Measurements from ENCODE around the gene FLNB. TPM values are rescaled to one million over a fixed set of nuclear protein-coding genes. Genes with fewer than 3 reads are reported as not detected.

FLNB gene
- total RNA-seq = 10 to 100 TPM; 14.6 TPM

- H3K27me3 Mint-ChIP-seq = peaks cover 2% of the 10 kb centered on the region
- H3K27ac Mint-ChIP-seq = peak within 1 kb of the TSS; percentile 72
- H3K9me3 Mint-ChIP-seq = no peaks in the 10 kb centered on the region
- POLR2A ChIA-PET = interaction anchor here (0.6 kb wide), 1 partner anchor 271 kb away, joined by 3 read pairs; no protein-coding TSS in a partner anchor
- ATAC-seq (ENCODE audit: low read depth) (peak; percentile 83), DNase-seq (peak; percentile 85)
- H3K4me3 Mint-ChIP-seq = peak within 1 kb of the TSS; percentile 89
- H3K36me3 Mint-ChIP-seq = no peaks in the 10 kb centered on the region
- H3K4me1 Mint-ChIP-seq = peaks cover 20% of the 10 kb centered on the region
These were observed at the start of gene FLNB for GRCh38 chr3:58008141-58009025. FLNB (plus strand) TSS chr3:58008422; CDS start chr3:58008565, 143 bp downstream.

- peaks cover 3% of the 10 kb centered on the region for H3K4me1 Mint-ChIP-seq
- DNase-seq (no peak), ATAC-seq (ENCODE audit: low read depth) (no peak)
- POLR2A ChIA-PET = no interaction called here
- H3K36me3 Mint-ChIP-seq = no peaks in the 10 kb centered on the region
- H3K27me3 Mint-ChIP-seq = no peaks in the 10 kb centered on the region
- no peak overlapping the region for H3K4me3 Mint-ChIP-seq
- no peak overlapping the region for H3K27ac Mint-ChIP-seq
- H3K9me3 Mint-ChIP-seq = no peaks in the 10 kb centered on the region
These were observed 49.4 kb upstream of the FLNB start for GRCh38 chr3:57958642-57959422.

- POLR2A ChIA-PET = no interaction called here
- Mint-ChIP-seq H3K4me1 (peaks cover 3% of the 10 kb centered on the region), H3K27ac (no peak overlapping the region), H3K36me3 (no peaks in the 10 kb centered on the region), H3K9me3 (no peaks in the 10 kb centered on the region), H3K4me3 (no peak overlapping the region), H3K27me3 (no peaks in the 10 kb centered on the region)
- ATAC-seq (ENCODE audit: low read depth) (no peak), DNase-seq (no peak)
These were observed 48.6 kb upstream of the FLNB start for GRCh38 chr3:57959423-57960173.

GRCh38 chr3:57960174-57960505 is 48.1 kb upstream of the FLNB start:
- peaks cover 3% of the 10 kb centered on the region for H3K4me1 Mint-ChIP-seq
- H3K27me3 Mint-ChIP-seq = no peaks in the 10 kb centered on the region
- DNase-seq = no peak
- POLR2A ChIA-PET = no interaction called here
- H3K36me3 Mint-ChIP-seq = no peaks in the 10 kb centered on the region
- no peak overlapping the region for H3K4me3 Mint-ChIP-seq
- H3K9me3 Mint-ChIP-seq = no peaks in the 10 kb centered on the region
- H3K27ac Mint-ChIP-seq = no peak overlapping the region
- no peak for ATAC-seq (ENCODE audit: low read depth)

GRCh38 chr3:57961177-57961827 is 46.9 kb upstream of the FLNB start:
- Mint-ChIP-seq H3K9me3 (no peaks in the 10 kb centered on the region), H3K36me3 (no peaks in the 10 kb centered on the region), H3K4me3 (no peak overlapping the region), H3K27me3 (no peaks in the 10 kb centered on the region), H3K4me1 (peaks cover 3% of the 10 kb centered on the region), H3K27ac (no peak overlapping the region)
- DNase-seq (no peak), ATAC-seq (ENCODE audit: low read depth) (no peak)
- POLR2A ChIA-PET = no interaction called here

GRCh38 chr3:57961828-57962447 is 46.3 kb upstream of the FLNB start:
- H3K27me3 Mint-ChIP-seq = no peaks in the 10 kb centered on the region
- POLR2A ChIA-PET = interaction anchor here (0.5 kb wide), 1 partner anchor 72 kb away, joined by 3 read pairs; no protein-coding TSS in a partner anchor
- no peaks in the 10 kb centered on the region for H3K36me3 Mint-ChIP-seq
- peaks cover 3% of the 10 kb centered on the region for H3K4me1 Mint-ChIP-seq
- no peaks in the 10 kb centered on the region for H3K9me3 Mint-ChIP-seq
- no peak overlapping the region for H3K4me3 Mint-ChIP-seq
- no peak for ATAC-seq (ENCODE audit: low read depth)
- no peak for DNase-seq
- H3K27ac Mint-ChIP-seq = no peak overlapping the region

- no peaks in the 10 kb centered on the region for H3K36me3 Mint-ChIP-seq
- no peak overlapping the region for H3K27ac Mint-ChIP-seq
- DNase-seq = no peak
- ATAC-seq (ENCODE audit: low read depth) = no peak
- H3K4me3 Mint-ChIP-seq = no peak overlapping the region
- POLR2A ChIA-PET = interaction anchor here (0.5 kb wide), 1 partner anchor 72 kb away, joined by 3 read pairs; no protein-coding TSS in a partner anchor
- no peaks in the 10 kb centered on the region for H3K27me3 Mint-ChIP-seq
- H3K9me3 Mint-ChIP-seq = no peaks in the 10 kb centered on the region
- peaks cover 7% of the 10 kb centered on the region for H3K4me1 Mint-ChIP-seq
These were observed 45.8 kb upstream of the FLNB start for GRCh38 chr3:57962448-57962834.

- H3K27ac Mint-ChIP-seq = no peak overlapping the region
- H3K4me3 Mint-ChIP-seq = no peak overlapping the region
- H3K27me3 Mint-ChIP-seq = no peaks in the 10 kb centered on the region
- DNase-seq (no peak), ATAC-seq (ENCODE audit: low read depth) (no peak)
- H3K36me3 Mint-ChIP-seq = no peaks in the 10 kb centered on the region
- H3K9me3 Mint-ChIP-seq = no peaks in the 10 kb centered on the region
- POLR2A ChIA-PET = no interaction called here
- H3K4me1 Mint-ChIP-seq = peaks cover 12% of the 10 kb centered on the region
These were observed 44.3 kb upstream of the FLNB start for GRCh38 chr3:57963811-57964346.

- no peaks in the 10 kb centered on the region for H3K9me3 Mint-ChIP-seq
- no peak overlapping the region for H3K27ac Mint-ChIP-seq
- no peak for DNase-seq
- no peak for ATAC-seq (ENCODE audit: low read depth)
- POLR2A ChIA-PET = no interaction called here
- H3K36me3 Mint-ChIP-seq = no peaks in the 10 kb centered on the region
- peaks cover 10% of the 10 kb centered on the region for H3K4me1 Mint-ChIP-seq
- H3K27me3 Mint-ChIP-seq = no peaks in the 10 kb centered on the region
- no peak overlapping the region for H3K4me3 Mint-ChIP-seq
These were observed 41.4 kb upstream of the FLNB start for GRCh38 chr3:57966829-57967228.

GRCh38 chr3:57967590-57967989 is 40.6 kb upstream of the FLNB start:
- H3K27ac Mint-ChIP-seq = no peak overlapping the region
- no peaks in the 10 kb centered on the region for H3K9me3 Mint-ChIP-seq
- H3K4me3 Mint-ChIP-seq = no peak overlapping the region
- no peaks in the 10 kb centered on the region for H3K36me3 Mint-ChIP-seq
- DNase-seq (no peak), ATAC-seq (ENCODE audit: low read depth) (no peak)
- POLR2A ChIA-PET = no interaction called here
- H3K27me3 Mint-ChIP-seq = no peaks in the 10 kb centered on the region
- peaks cover 13% of the 10 kb centered on the region for H3K4me1 Mint-ChIP-seq

- Mint-ChIP-seq H3K9me3 (no peaks in the 10 kb centered on the region), H3K27ac (no peak overlapping the region), H3K36me3 (no peaks in the 10 kb centered on the region), H3K4me1 (peaks cover 13% of the 10 kb centered on the region), H3K4me3 (no peak overlapping the region), H3K27me3 (no peaks in the 10 kb centered on the region)
- DNase-seq = no peak
- POLR2A ChIA-PET = interaction anchor here (1.1 kb wide), 1 partner anchor 12 kb away, joined by 3 read pairs; no protein-coding TSS in a partner anchor
- ATAC-seq (ENCODE audit: low read depth) = no peak
These were observed 39.7 kb upstream of the FLNB start for GRCh38 chr3:57968501-57968900.

- Mint-ChIP-seq H3K4me1 (peaks cover 13% of the 10 kb centered on the region), H3K27ac (no peak overlapping the region)
- POLR2A ChIA-PET = no interaction called here
These were observed 36.2 kb upstream of the FLNB start for GRCh38 chr3:57971975-57972374.

More at GRCh38 chr3:57971975-57972374, 36.2 kb upstream of the FLNB start:
- no peak for DNase-seq
- H3K36me3 Mint-ChIP-seq = no peaks in the 10 kb centered on the region
- no peaks in the 10 kb centered on the region for H3K9me3 Mint-ChIP-seq
- no peak overlapping the region for H3K4me3 Mint-ChIP-seq
- ATAC-seq (ENCODE audit: low read depth) = no peak
- no peaks in the 10 kb centered on the region for H3K27me3 Mint-ChIP-seq

Data from activated naive CD8-positive, alpha-beta T cell treated with anti-CD3 and anti-CD28 coated beads, Interleukin-2, amount 10 ng/mL, durations not matched to agents 7 days and 5 days (primary cell).